Measurements from ENCODE around the gene LGALSL.

The LGALSL gene

GRCh38 chr2:64502860-64503259 lies 48.9 kb downstream of the LGALSL start:
- DNase-seq: no peak

- no peak for DNase-seq
These were observed 51.1 kb downstream of the LGALSL start for GRCh38 chr2:64504774-64505720.

- DNase-seq: no peak
These were observed 52.7 kb downstream of the LGALSL start for GRCh38 chr2:64506686-64507085.

Measured in NCI-H1694 treated with DMSO at 0.1 percent for 48 hours (cell line).